Measurements from ENCODE around the gene SYCE3.

DNA sequence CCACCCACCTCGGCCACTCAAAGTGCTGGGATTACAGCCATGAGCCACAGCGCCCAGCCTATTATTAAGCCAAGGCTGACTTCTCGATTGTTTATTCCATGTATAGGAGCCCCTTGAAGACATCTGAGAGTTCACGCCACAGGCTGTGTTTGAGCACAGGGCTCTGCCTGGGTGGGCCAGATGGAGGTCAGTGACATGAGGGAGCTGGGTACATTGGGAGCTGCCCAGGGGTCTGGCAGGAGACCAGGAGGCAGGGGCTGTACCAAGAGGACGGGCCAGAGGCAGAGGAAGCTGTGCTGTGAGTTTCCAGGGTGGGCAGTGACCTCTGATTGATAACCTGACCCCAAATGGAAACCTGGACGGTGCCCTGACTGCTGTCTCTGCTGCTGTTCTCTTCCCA is 60.6 kb downstream of the SYCE3 start:
- TF ChIP-seq, protein P1, sequence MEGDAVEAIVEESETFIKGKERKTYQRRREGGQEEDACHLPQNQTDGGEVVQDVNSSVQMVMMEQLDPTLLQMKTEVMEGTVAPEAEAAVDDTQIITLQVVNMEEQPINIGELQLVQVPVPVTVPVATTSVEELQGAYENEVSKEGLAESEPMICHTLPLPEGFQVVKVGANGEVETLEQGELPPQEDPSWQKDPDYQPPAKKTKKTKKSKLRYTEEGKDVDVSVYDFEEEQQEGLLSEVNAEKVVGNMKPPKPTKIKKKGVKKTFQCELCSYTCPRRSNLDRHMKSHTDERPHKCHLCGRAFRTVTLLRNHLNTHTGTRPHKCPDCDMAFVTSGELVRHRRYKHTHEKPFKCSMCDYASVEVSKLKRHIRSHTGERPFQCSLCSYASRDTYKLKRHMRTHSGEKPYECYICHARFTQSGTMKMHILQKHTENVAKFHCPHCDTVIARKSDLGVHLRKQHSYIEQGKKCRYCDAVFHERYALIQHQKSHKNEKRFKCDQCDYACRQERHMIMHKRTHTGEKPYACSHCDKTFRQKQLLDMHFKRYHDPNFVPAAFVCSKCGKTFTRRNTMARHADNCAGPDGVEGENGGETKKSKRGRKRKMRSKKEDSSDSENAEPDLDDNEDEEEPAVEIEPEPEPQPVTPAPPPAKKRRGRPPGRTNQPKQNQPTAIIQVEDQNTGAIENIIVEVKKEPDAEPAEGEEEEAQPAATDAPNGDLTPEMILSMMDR (IDR thresholded peaks at IDR 0.05 in 2 of 3, conservative IDR thresholded peaks at IDR 0.05 in 1 of 3; ENCODE audit: insufficient read depth in 2 of 3, low read depth in 1 of 3, low read length in 3 of 3) = no peak
- TF ChIP-seq MAX (CRISPR knock-in tag; IDR thresholded peaks at IDR 0.05) (no peak), ZNF780A (CRISPR knock-in tag; IDR thresholded peaks at IDR 0.05) (no peak), TRIM28 (IDR thresholded peaks at IDR 0.05) (no peak), SIN3B (IDR thresholded peaks at IDR 0.05; ENCODE audit: low read depth) (no peak), REST (IDR thresholded peaks at IDR 0.05; ENCODE audit: borderline replicate concordance) (no peak), REST (CRISPR knock-in tag; IDR thresholded peaks at IDR 0.05; ENCODE audit: low read depth) (no peak), RNF2 (IDR thresholded peaks at IDR 0.05) (no peak), DPF2 (IDR thresholded peaks at IDR 0.05) (no peak), ETV5 (CRISPR knock-in tag; IDR thresholded peaks at IDR 0.05; ENCODE audit: low read depth) (no peak), ZC3H8 (IDR thresholded peaks at IDR 0.05) (no peak), TEAD1 (CRISPR knock-in tag; IDR thresholded peaks at IDR 0.05) (no peak)
- TF ChIP-seq, protein P2, sequence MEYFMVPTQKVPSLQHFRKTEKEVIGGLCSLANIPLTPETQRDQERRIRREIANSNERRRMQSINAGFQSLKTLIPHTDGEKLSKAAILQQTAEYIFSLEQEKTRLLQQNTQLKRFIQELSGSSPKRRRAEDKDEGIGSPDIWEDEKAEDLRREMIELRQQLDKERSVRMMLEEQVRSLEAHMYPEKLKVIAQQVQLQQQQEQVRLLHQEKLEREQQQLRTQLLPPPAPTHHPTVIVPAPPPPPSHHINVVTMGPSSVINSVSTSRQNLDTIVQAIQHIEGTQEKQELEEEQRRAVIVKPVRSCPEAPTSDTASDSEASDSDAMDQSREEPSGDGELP (CRISPR knock-in tag; IDR thresholded peaks at IDR 0.05; ENCODE audit: borderline replicate concordance) = no peak

Data from K562 (cell line).